Dedifferentiated amniotic fluid mesenchymal stem cell (primary cell): Measurements from ENCODE around the gene SETD3.

ENCODE experiments used
- DNase-seq: peaks from one replicate; pipeline ENCODE4 v3.0.0-alpha.2; 2016; ENCODE audit errors: extremely low spot score

Gene SETD3

GRCh38 chr14:99460793-99461192 is 19.9 kb downstream of the SETD3 start:
- DNase-seq: no peak

- DNase-seq: no peak
These were observed 21.1 kb downstream of the SETD3 start for GRCh38 chr14:99459481-99460100.

GRCh38 chr14:99454246-99454645 is 26.4 kb downstream of the SETD3 start:
- no peak for DNase-seq

- DNase-seq: no peak
These were observed 27.7 kb downstream of the SETD3 start for GRCh38 chr14:99452968-99453367.

- DNase-seq: no peak
These were observed 29.4 kb downstream of the SETD3 start for GRCh38 chr14:99451234-99451633.

- DNase-seq: no peak
These were observed 30.4 kb downstream of the SETD3 start for GRCh38 chr14:99450266-99450665.

GRCh38 chr14:99447739-99448138 is 32.9 kb downstream of the SETD3 start:
- no peak for DNase-seq

- no peak for DNase-seq
These were observed 34.7 kb downstream of the SETD3 start for GRCh38 chr14:99445931-99446330.

- DNase-seq: no peak
These were observed 38.7 kb downstream of the SETD3 start for GRCh38 chr14:99441918-99442317.

GRCh38 chr14:99441157-99441870 is 39.3 kb downstream of the SETD3 start:
- no peak for DNase-seq

GRCh38 chr14:99440278-99440677 is 40.4 kb downstream of the SETD3 start:
- DNase-seq: no peak

- DNase-seq: no peak
These were observed 43.0 kb downstream of the SETD3 start for GRCh38 chr14:99437706-99438105.

GRCh38 chr14:99436247-99437180 is 44.1 kb downstream of the SETD3 start:
- DNase-seq: no peak

- DNase-seq: no peak
These were observed 45.3 kb downstream of the SETD3 start for GRCh38 chr14:99435327-99435726.

GRCh38 chr14:99432485-99432884 is 48.2 kb downstream of the SETD3 start:
- no peak for DNase-seq

- no peak for DNase-seq
These were observed 48.7 kb downstream of the SETD3 start for GRCh38 chr14:99431986-99432385.

- DNase-seq: no peak
These were observed 50.2 kb downstream of the SETD3 start for GRCh38 chr14:99430491-99430890.

- no peak for DNase-seq
These were observed 52.9 kb downstream of the SETD3 start for GRCh38 chr14:99427632-99428300.

- DNase-seq: no peak
These were observed 53.8 kb downstream of the SETD3 start for GRCh38 chr14:99426813-99427346.

- DNase-seq: no peak
These were observed 54.4 kb downstream of the SETD3 start for GRCh38 chr14:99426265-99426664.

- DNase-seq: no peak
These were observed 55.4 kb downstream of the SETD3 start for GRCh38 chr14:99425272-99425681.
